ENCODE results near the gene RAMP1.
"Not testable (repeated sequence)": the region's sequence is repeated elsewhere in the genome, so short reads cannot be mapped to it uniquely, and the experiment has no call there.

The RAMP1 gene

DNA sequence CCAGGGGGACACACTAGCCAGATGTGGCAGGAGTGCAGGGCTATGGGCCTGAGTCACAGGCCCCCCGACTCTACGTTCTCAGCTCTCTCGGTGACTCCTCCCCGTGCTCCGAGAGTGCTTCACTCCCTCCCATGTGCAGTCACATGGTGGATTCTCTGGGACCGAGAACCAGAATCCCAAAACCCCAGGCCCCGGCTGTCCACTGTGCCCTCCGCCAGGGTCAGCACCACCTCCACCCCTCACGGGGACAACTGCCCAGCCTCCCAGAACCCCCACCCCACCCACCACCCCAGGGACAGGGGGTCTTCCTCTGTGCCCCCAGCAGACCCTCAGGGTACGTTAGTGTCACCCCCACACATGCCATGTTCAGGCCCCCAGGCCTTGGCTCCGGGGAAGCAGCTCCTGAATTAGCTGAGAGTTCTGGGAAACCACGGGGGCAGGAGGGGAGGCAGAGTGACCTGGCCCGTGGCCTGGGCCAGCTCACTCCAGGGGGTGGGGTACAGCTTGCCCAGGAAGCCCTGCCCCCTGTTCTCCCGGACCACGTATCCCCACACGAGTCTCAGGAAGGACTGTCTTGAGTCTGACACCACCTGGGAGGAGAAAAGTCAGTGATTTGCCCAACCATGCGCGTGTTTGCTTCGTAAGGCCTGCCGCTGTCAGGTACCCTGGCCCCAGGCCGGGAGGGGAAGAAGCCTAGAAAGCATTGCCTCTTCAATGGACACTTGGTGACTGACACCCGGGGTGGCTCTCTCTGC is 4.4 kb downstream of the RAMP1 start:
- DNase-seq (ENCODE audit: low spot score): no peak

GRCh38 chr2:237864444-237864931 is 5.1 kb downstream of the RAMP1 start:
- no peak for DNase-seq (ENCODE audit: low spot score)

GRCh38 chr2:237864940-237865622 is 5.7 kb downstream of the RAMP1 start:
- no peak for DNase-seq (ENCODE audit: low spot score)

GRCh38 chr2:237865623-237866041 is 6.2 kb downstream of the RAMP1 start:
- DNase-seq (ENCODE audit: low spot score): no peak

GRCh38 chr2:237866101-237866621 is 6.7 kb downstream of the RAMP1 start:
- DNase-seq (ENCODE audit: low spot score): peak; percentile 46

GRCh38 chr2:237867465-237867864 is 8.0 kb downstream of the RAMP1 start:
- DNase-seq (ENCODE audit: low spot score): no peak

GRCh38 chr2:237868074-237868473 is 8.7 kb downstream of the RAMP1 start:
- DNase-seq (ENCODE audit: low spot score): not testable (repeated sequence)

GRCh38 chr2:237868631-237869342 is 9.4 kb downstream of the RAMP1 start:
- no peak for DNase-seq (ENCODE audit: low spot score)

DNA sequence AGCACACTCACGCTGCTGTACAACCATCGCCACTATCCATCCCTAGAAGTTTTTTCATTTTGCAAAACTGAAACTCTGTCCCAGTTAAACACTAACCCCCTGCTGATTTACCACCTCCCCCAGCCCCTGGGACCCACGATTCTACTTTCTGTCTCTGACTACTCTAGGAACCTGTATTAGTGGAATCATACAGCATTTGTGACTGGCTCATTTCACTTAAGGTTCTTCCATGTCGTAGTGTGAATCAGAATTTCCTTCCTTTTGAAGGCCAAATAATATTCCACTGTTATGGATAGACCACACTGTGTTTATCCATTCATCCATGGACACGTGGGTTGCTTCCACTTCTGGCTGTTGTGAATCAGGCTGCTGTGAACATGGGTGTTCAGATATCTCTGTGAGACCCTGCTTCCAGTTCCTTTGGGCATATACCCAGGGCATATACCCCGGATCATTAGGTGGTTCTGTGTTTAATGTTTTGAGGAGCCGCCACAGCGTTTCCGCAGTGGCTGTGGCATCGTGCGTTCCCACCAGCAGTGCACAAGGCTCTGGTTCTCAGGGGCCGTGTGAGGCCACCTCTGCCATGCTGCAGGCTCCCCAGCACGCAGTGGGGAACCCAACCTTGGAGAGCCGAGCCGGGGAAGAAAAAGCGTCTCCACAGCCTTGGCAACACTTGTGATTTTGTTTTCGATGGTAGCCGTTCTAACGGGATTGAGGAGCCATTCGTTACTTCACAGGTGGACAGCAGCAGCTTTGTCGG is 10.1 kb downstream of the RAMP1 start:
- DNase-seq (ENCODE audit: low spot score): no peak

DNA sequence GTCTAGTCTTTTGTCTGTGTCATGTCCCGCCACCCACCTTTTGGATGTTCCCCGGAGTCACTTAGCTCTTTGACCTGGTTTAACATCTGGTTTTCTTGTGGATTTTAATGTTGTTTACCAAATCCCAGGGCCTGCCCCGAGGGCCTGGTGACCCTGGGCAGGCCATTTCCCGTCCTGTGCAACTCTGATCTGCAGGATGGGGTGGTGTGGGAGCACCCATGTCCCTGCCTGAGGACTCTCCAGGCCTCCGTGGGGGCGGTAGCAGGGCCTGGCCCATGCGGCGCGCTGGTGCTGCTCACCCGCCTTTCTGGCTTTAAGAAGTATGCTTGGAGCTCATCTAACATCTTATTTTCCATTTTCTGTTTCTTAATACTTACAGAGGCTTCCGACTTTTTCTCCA is 10.7 kb downstream of the RAMP1 start:
- DNase-seq (ENCODE audit: low spot score): no peak

GRCh38 chr2:237870754-237871651 is 11.6 kb downstream of the RAMP1 start:
- DNase-seq (ENCODE audit: low spot score): no peak

DNA sequence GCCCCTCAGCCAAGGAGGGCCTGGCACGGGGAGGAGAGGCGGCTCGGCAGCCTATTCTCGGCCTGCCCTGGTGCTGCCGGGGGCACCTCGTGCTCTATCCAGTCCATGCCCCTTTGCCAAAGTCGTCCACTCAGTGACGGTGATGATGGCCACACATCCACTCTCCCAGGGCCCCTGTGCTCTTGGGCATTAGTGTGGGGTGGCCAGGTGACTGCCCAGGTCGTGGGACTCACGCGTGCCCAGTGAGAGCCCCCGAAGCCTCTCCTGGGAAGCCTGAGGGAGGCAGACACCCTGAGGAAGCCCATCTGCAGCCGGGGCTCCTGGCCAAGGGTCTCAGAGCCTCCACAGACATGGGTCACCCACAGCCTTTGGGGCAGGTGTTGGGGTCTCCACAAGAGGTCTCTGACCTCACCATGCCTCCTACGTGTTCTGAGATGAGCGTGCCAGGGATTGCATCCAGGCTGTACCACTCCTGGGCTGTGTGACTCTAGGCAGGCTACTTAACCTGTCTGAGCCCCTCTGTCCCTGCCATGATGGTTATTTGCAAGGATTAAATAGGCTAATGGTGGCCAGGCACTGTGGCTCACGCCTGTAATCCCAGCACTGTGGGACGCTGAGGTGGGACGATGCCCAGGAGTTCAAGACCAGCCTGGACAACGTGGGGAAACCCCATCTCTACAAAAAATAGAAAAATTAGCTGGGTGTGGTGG is 12.9 kb downstream of the RAMP1 start:
- DNase-seq (ENCODE audit: low spot score): no peak

- no peak for DNase-seq (ENCODE audit: low spot score)
Observed at GRCh38 chr2:237873421-237873831, 14.0 kb downstream of the RAMP1 start.

- no peak for DNase-seq (ENCODE audit: low spot score)
Observed at GRCh38 chr2:237873897-237874551, 14.6 kb downstream of the RAMP1 start.

DNA sequence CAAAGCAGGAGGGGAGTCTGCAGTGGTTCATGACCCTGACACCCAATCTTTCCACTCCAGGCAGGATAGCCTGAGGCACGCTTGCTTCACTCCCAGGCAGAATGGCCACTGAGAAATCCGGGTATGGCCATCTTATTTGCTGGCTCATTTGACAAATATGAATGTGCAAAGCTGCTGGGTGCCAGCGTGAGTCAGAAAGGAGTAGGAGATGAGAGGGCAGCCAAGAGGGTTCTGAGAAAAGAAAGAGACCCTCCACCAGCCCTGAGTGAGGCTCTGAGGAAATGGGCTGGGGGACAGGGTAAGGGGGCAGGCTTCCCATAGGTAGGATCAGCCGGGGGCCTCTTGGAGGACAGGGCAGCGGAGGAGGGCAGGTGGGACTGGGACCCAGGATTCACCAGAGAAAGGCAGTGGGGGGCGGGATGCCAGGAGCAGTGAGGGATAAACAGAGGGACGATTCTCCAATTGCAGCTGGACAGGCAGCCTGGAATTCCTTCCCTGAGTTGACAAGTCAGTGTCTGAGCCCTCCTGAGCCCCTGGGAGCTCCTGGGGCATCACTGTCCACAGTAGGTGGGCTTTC is 15.2 kb downstream of the RAMP1 start:
- DNase-seq (ENCODE audit: low spot score): no peak

GRCh38 chr2:237875256-237876060 is 16.0 kb downstream of the RAMP1 start:
- no peak for DNase-seq (ENCODE audit: low spot score)

DNA sequence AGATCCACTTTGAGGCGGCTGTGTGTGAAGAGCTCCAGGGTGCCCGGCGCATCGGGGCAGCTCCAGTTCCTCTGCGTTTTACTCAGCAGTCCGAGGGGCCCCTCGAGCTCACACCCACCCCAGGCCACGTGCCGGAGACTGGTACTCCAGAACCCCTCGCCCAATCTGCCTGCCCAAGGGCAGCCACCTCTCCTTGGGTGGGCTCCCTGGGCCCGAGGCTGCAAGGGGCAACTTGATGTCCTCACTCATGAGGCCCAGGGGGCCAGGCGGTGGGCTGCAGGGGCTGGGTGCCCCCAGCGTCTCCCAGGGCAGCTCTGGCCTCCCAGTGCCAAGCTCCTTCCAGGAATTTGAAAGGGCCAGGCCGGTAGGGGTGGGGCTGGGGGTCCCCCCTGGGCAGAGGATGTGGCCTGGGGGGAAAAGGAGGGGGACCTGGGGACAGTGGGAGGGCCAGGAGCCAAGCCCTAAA is 16.7 kb downstream of the RAMP1 start:
- DNase-seq (ENCODE audit: low spot score): no peak

- DNase-seq (ENCODE audit: low spot score): no peak
Observed at GRCh38 chr2:237876532-237876931, 17.1 kb downstream of the RAMP1 start.
